NB4 (cell line): ENCODE results near the gene MLYCD.

Source experiments
- CTCF ChIP-seq: IDR thresholded peaks from one replicate; pipeline ENCODE4 v1.5.1; 2012; ENCODE audit warnings: low read depth, low read length
- MAX ChIP-seq: IDR thresholded peaks from 2 replicates; pipeline ENCODE4 v1.6.1; 2011; ENCODE audit warnings: low read depth, low read length

GRCh38 chr16:83973077-83973476 is 74.2 kb downstream of the MLYCD start:
- TF ChIP-seq MAX (no peak), CTCF (no peak)
